Trophoblast cell (in vitro differentiated cells and primary cell): ENCODE measurements around the gene BLVRA.
"Not testable (repeated sequence)": the region's sequence is repeated elsewhere in the genome, so short reads cannot be mapped to it uniquely, and the experiment has no call there.

Experiments used
- DNase-seq, 2 donors: peaks; one replicate each; pipeline ENCODE4 v3.0.0-alpha.2; 2016
- H2AFZ ChIP-seq: 2 replicates; pipeline ENCODE4 v1.6.1; 2013; ENCODE audit warnings: low read length, moderate library complexity, mild to moderate bottlenecking; ENCODE audit not compliant: insufficient read depth, poor library complexity
- H2AK5ac ChIP-seq: 2 replicates; pipeline ENCODE4 v1.6.1; 2013; ENCODE audit warnings: mild to moderate bottlenecking, low read length
- H2BK120ac ChIP-seq: 2 replicates; pipeline ENCODE4 v1.6.1; 2013; ENCODE audit warnings: low read length, mild to moderate bottlenecking, moderate library complexity; ENCODE audit not compliant: insufficient read depth, poor library complexity
- H2BK12ac ChIP-seq: 2 replicates; pipeline ENCODE4 v1.6.1; 2013; ENCODE audit warnings: mild to moderate bottlenecking, low read length, moderate library complexity
- H2BK5ac ChIP-seq: 2 replicates; pipeline ENCODE4 v1.6.1; 2013; ENCODE audit warnings: low read length, low read depth, moderate library complexity, mild to moderate bottlenecking; ENCODE audit not compliant: poor library complexity
- H3K14ac ChIP-seq: 2 replicates; pipeline ENCODE4 v1.6.1; 2013; ENCODE audit warnings: mild to moderate bottlenecking, low read length
- H3K18ac ChIP-seq: 2 replicates; pipeline ENCODE4 v1.6.1; 2013; ENCODE audit warnings: mild to moderate bottlenecking, low read length
- H3K23ac ChIP-seq: 2 replicates; pipeline ENCODE4 v1.6.1; 2013; ENCODE audit warnings: low read length
- H3K27ac ChIP-seq: 2 replicates; pipeline ENCODE4 v1.5.1; 2013; ENCODE audit warnings: low read depth, mild to moderate bottlenecking, inconsistent platforms, low read length, moderate library complexity
- H3K27me3 ChIP-seq: 2 replicates; pipeline ENCODE4 v1.6.1; 2013; ENCODE audit warnings: inconsistent platforms, mild to moderate bottlenecking, low read length, moderate library complexity; ENCODE audit not compliant: insufficient read depth
- H3K36me3 ChIP-seq, 2 experiments: 1 replicate in 1 of 2; 2 replicates in 1 of 2; pipeline ENCODE4 v1.6.1; 2013; ENCODE audit warnings: low read length in 2 of 2, mild to moderate bottlenecking in 2 of 2, moderate library complexity in 1 of 2; ENCODE audit not compliant: insufficient read depth in 2 of 2, control insufficient read depth in 1 of 2
- H3K4ac ChIP-seq: 2 replicates; pipeline ENCODE4 v1.6.1; 2013; ENCODE audit warnings: low read depth, mild to moderate bottlenecking, low read length, moderate library complexity
- H3K4me1 ChIP-seq, 2 experiments: 1 replicate in 1 of 2; 2 replicates in 1 of 2; pipeline ENCODE4 v1.6.1; 2013; ENCODE audit warnings: low read length in 2 of 2, mild to moderate bottlenecking in 2 of 2, moderate library complexity in 1 of 2; ENCODE audit not compliant: insufficient read depth in 2 of 2, control insufficient read depth in 1 of 2
- H3K4me2 ChIP-seq: 2 replicates; pipeline ENCODE4 v1.6.1; 2013; ENCODE audit warnings: inconsistent platforms, mild to moderate bottlenecking, low read length, moderate library complexity
- H3K4me3 ChIP-seq: 2 replicates; pipeline ENCODE4 v1.5.1; 2013; ENCODE audit warnings: mild to moderate bottlenecking, low read depth, low read length, inconsistent platforms
- H3K79me1 ChIP-seq: one replicate; pipeline ENCODE4 v1.6.1; 2013; ENCODE audit warnings: low read length
- H3K79me2 ChIP-seq: 2 replicates; pipeline ENCODE4 v1.6.1; 2013; ENCODE audit warnings: low read length, mild to moderate bottlenecking; ENCODE audit not compliant: control insufficient read depth, insufficient read depth, poor library complexity
- H3K9ac ChIP-seq: 2 replicates; pipeline ENCODE4 v1.6.1; 2013; ENCODE audit warnings: mild to moderate bottlenecking, low read length
- H3K9me3 ChIP-seq: 2 replicates; pipeline ENCODE4 v1.6.1; 2013; ENCODE audit warnings: low read depth, mild to moderate bottlenecking, control low read depth, inconsistent platforms, low read length; ENCODE audit not compliant: insufficient read depth
- H4K12ac ChIP-seq: 2 replicates; pipeline ENCODE4 v1.6.1; 2013; ENCODE audit warnings: low read depth, mild to moderate bottlenecking, low read length, moderate library complexity
- H4K8ac ChIP-seq: 2 replicates; pipeline ENCODE4 v1.6.1; 2013; ENCODE audit warnings: low read depth, mild to moderate bottlenecking, low read length, moderate library complexity
- H4K91ac ChIP-seq: one replicate; pipeline ENCODE4 v1.6.1; 2013; ENCODE audit warnings: low read depth, mild to moderate bottlenecking, low read length, moderate library complexity
- WGBS: extraction: QIAGEN DNeasy Blood & Tissue Kit; methylation state at CpG from one replicate; pipeline ENCODE4 v1.1.7; 2013; ENCODE audit warnings: missing lambda C conversion rate; ENCODE audit not compliant: insufficient read length, insufficient coverage; ENCODE audit errors: extremely low coverage; 5-methylcytosine and 5-hydroxymethylcytosine counted together

The BLVRA gene

GRCh38 chr7:43771128-43771527, 12.6 kb downstream of the BLVRA start:
- H3K4me2 ChIP-seq, result no peak overlapping the region
- H3K27ac ChIP-seq, result no peak overlapping the region
- WGBS, result no CpG with 5 or more reads among the region's 3 CpGs
- no peak overlapping the region for H3K23ac ChIP-seq
- no peak overlapping the region for H3K4ac ChIP-seq
- H3K14ac ChIP-seq, result no peak overlapping the region
- no peaks in the 10 kb centered on the region for H3K79me1 ChIP-seq
- no peaks in the 10 kb centered on the region for H3K27me3 ChIP-seq
- no peak overlapping the region for H4K8ac ChIP-seq
- no peak overlapping the region for H3K4me3 ChIP-seq
- H3K9ac ChIP-seq, result no peak overlapping the region
- H4K91ac ChIP-seq, result no peak overlapping the region
- DNase-seq, result no peak
- H2AFZ ChIP-seq, result no peak overlapping the region
- no peak overlapping the region for H4K12ac ChIP-seq
- no peak overlapping the region for H3K18ac ChIP-seq
- no peak overlapping the region for H2BK12ac ChIP-seq
- H3K4me1 ChIP-seq, result peaks cover 2 to 3% of the 10 kb centered on the region in 2 experiments
- peaks cover 0 to 2% of the 10 kb centered on the region in 2 experiments for H3K36me3 ChIP-seq
- no peaks in the 10 kb centered on the region for H3K9me3 ChIP-seq
- no peak overlapping the region for H2AK5ac ChIP-seq
- no peaks in the 10 kb centered on the region for H3K79me2 ChIP-seq
- no peak overlapping the region for H2BK5ac ChIP-seq
- H2BK120ac ChIP-seq, result no peak overlapping the region

DNA sequence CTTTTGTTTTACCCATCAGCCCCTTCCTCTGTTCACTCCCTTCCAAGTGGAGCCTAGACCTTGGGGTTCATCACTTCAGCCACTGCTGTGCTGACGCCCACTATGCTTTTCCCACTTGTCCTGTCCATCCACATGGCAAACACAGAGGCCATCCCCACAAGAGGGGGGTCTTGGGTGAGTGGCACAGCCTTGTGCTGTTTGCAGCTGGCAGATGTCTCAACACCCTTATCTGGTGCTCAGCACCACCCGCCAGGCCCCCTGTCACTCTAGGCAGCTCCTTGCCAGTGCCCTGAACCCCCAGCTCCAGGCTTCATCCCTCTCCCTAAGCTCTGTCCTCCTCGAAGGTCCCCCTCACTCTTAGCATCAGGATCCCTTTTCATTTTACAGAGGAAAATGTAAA, 13.1 kb downstream of the BLVRA start:
- Histone ChIP-seq H3K4me3 (no peak overlapping the region), H4K91ac (no peak overlapping the region), H3K27me3 (no peaks in the 10 kb centered on the region), H3K14ac (no peak overlapping the region), H3K79me1 (no peaks in the 10 kb centered on the region), H3K4ac (no peak overlapping the region), H3K18ac (no peak overlapping the region), H4K12ac (no peak overlapping the region), H3K23ac (no peak overlapping the region), H2BK5ac (no peak overlapping the region), H3K9ac (no peak overlapping the region), H2AK5ac (no peak overlapping the region), H3K27ac (no peak overlapping the region), H2BK12ac (no peak overlapping the region), H3K36me3 (peaks cover 0 to 2% of the 10 kb centered on the region in 2 experiments), H2AFZ (no peak overlapping the region), H3K9me3 (no peaks in the 10 kb centered on the region), H3K4me2 (no peak overlapping the region), H2BK120ac (no peak overlapping the region), H3K4me1 (peaks cover 2 to 3% of the 10 kb centered on the region in 2 experiments), H3K79me2 (no peaks in the 10 kb centered on the region), H4K8ac (no peak overlapping the region)
- no peak for DNase-seq
- WGBS, result no CpG with 5 or more reads among the region's 3 CpGs

- DNase-seq, H4K91ac ChIP-seq, H4K12ac ChIP-seq, H3K4me3 ChIP-seq, H3K9me3 ChIP-seq, H3K18ac ChIP-seq, H2BK120ac ChIP-seq, H3K79me2 ChIP-seq, H2BK5ac ChIP-seq, H3K23ac ChIP-seq, H3K4me1 ChIP-seq, H3K14ac ChIP-seq, H2BK12ac ChIP-seq, H3K79me1 ChIP-seq, H3K4ac ChIP-seq, H3K27me3 ChIP-seq, H3K9ac ChIP-seq, H3K4me2 ChIP-seq, H2AFZ ChIP-seq, H4K8ac ChIP-seq, H3K27ac ChIP-seq, H3K36me3 ChIP-seq, H2AK5ac ChIP-seq: not testable (repeated sequence)
- no CpG with 5 or more reads among the region's 6 CpGs for WGBS
These were observed 14.8 kb downstream of the BLVRA start for GRCh38 chr7:43773268-43773667.

DNA sequence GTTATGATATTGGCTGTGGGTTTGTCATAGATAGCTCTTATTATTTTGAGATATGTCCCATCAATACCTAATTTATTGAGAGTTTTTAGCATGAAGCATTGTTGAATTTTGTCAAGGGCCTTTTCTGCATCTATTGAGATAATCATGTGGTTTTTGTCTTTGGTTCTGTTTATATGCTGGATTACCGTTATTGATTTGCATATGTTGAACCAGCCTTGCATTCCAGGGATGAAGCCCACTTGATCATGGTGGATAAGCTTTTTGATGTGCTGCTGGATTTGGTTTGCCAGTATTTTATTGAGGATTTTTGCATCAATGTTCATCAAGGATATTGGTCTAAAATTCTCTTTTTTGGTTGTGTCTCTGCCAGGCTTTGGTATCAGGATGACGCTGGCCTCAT, 16.8 kb downstream of the BLVRA start:
- H3K9ac ChIP-seq, H4K8ac ChIP-seq, H3K79me2 ChIP-seq, H2BK12ac ChIP-seq, H2AFZ ChIP-seq, H3K14ac ChIP-seq, H2AK5ac ChIP-seq, H2BK120ac ChIP-seq, H3K4ac ChIP-seq, H3K9me3 ChIP-seq, H3K27me3 ChIP-seq, H3K36me3 ChIP-seq, DNase-seq, H3K79me1 ChIP-seq, H3K18ac ChIP-seq, H3K4me1 ChIP-seq, H3K27ac ChIP-seq, H4K91ac ChIP-seq, H4K12ac ChIP-seq, H3K4me3 ChIP-seq, H2BK5ac ChIP-seq, H3K23ac ChIP-seq, H3K4me2 ChIP-seq: not testable (repeated sequence)
- WGBS, result no CpG with 5 or more reads among the region's 2 CpGs
